Smooth muscle cell (in vitro differentiated cells): ENCODE data around the gene ABCC5. TPM values are rescaled to one million over a fixed set of nuclear protein-coding genes. Genes with fewer than 3 reads are reported as not detected.

Source experiments
- DNase-seq: peaks from one replicate; lab custom pipeline; 2025; ENCODE audit not compliant: unreplicated experiment; lab: John Stamatoyannopoulos, UW
- H2AFZ ChIP-seq: fragments of 200-600 bp; sonication (generic); 2 replicates; pipeline ENCODE4 v1.6.0; 2016; ENCODE audit warnings: antibody characterized with exemption, low read depth, mild to moderate bottlenecking
- H3F3A ChIP-seq: fragments of 200-600 bp; sonication (generic); 2 replicates; pipeline ENCODE4 v1.6.0; 2017; ENCODE audit warnings: antibody characterized with exemption, low read depth
- H3K27ac ChIP-seq: fragments of 200-600 bp; sonication (generic); 2 replicates; pipeline ENCODE4 v1.5.1; 2016; ENCODE audit warnings: low read depth, mild to moderate bottlenecking
- H3K27me3 ChIP-seq: fragments of 200-600 bp; sonication (generic); 2 replicates; pipeline ENCODE4 v1.6.1; 2016; ENCODE audit warnings: low read depth, mild to moderate bottlenecking
- H3K36me3 ChIP-seq: fragments of 200-600 bp; sonication (generic); 2 replicates; pipeline ENCODE4 v1.5.1; 2016; ENCODE audit warnings: low read depth
- H3K4me1 ChIP-seq: fragments of 200-600 bp; sonication (generic); 2 replicates; pipeline ENCODE4 v1.5.1; 2016; ENCODE audit warnings: low read depth
- H3K4me2 ChIP-seq: fragments of 200-600 bp; sonication (generic); 2 replicates; pipeline ENCODE4 v1.6.0; 2016; ENCODE audit warnings: mild to moderate bottlenecking
- H3K4me3 ChIP-seq: fragments of 200-600 bp; sonication (generic); 2 replicates; pipeline ENCODE4 v1.5.1; 2016; ENCODE audit warnings: mild to moderate bottlenecking
- H3K79me2 ChIP-seq: fragments of 200-600 bp; sonication (generic); 2 replicates; pipeline ENCODE4 v1.6.0; 2016; ENCODE audit warnings: low read depth, mild to moderate bottlenecking
- H3K9ac ChIP-seq: fragments of 200-600 bp; sonication (generic); 2 replicates; pipeline ENCODE4 v1.6.0; 2016; ENCODE audit warnings: low read depth
- H3K9me3 ChIP-seq: fragments of 200-600 bp; sonication (generic); replicated peaks from 2 replicates; pipeline ENCODE4 v1.5.1; 2016; ENCODE audit warnings: low read depth
- H4K20me1 ChIP-seq: fragments of 200-600 bp; sonication (generic); 2 replicates; pipeline ENCODE4 v1.6.0; 2016; ENCODE audit warnings: low read depth
- CTCF ChIP-seq: fragments of 200-600 bp; sonication (generic); IDR thresholded peaks from 2 replicates; pipeline ENCODE4 v1.5.1; 2017; ENCODE audit warnings: borderline replicate concordance, mild to moderate bottlenecking, antibody characterized with exemption; ENCODE audit not compliant: insufficient read depth, poor library complexity, severe bottlenecking
- WGBS: methylation state at CpG from one replicate; pipeline ENCODE4 v1.1.7; 2016; ENCODE audit warnings: low lambda C conversion rate; 5-methylcytosine and 5-hydroxymethylcytosine counted together
- polyA plus RNA-seq: library from polyadenylated mRNA; unstranded; fragments of >200 nt; fragmentation: Nextera tagmentation; extraction: Ambion mirVana; gene quantifications from 2 replicates; pipeline ENCODE4 v1.2.1, GENCODE V29; 2016
- total RNA-seq: library from RNA; depleted of rRNA; stranded (reverse); fragments of >200 nt; gene quantifications from 2 replicates; pipeline ENCODE4 v1.2.3, GENCODE V29; 2014

The ABCC5 gene
- total and polyA plus RNA-seq, 2 experiments from 2014 or later: 18.2 to 20.0 TPM

- Histone ChIP-seq H3K36me3 (no peaks in the 10 kb centered on the region), H3K4me1 (no peaks in the 10 kb centered on the region), H4K20me1 (no peaks in the 10 kb centered on the region), H3F3A (no peaks in the 10 kb centered on the region), H3K27ac (peak overlapping the region; percentile 79), H3K4me3 (no peak overlapping the region), H3K9me3 (no peaks in the 10 kb centered on the region), H2AFZ (no peak overlapping the region), H3K79me2 (no peaks in the 10 kb centered on the region), H3K9ac (no peak overlapping the region), H3K27me3 (no peaks in the 10 kb centered on the region), H3K4me2 (no peak overlapping the region)
- TF ChIP-seq CTCF: no peak
- WGBS: 84% methylated on average over 3 of the region's 3 CpGs
- no peak for DNase-seq
Measured at GRCh38 chr3:183967693-183968092, 50.0 kb downstream of the ABCC5 start.

GRCh38 chr3:183966361-183966791, 51.3 kb downstream of the ABCC5 start:
- no peak overlapping the region for H3K9ac ChIP-seq
- H3K4me1 ChIP-seq: no peaks in the 10 kb centered on the region
- WGBS: 69% methylated on average over 4 of the region's 4 CpGs
- H3K27me3 ChIP-seq: no peaks in the 10 kb centered on the region
- H3K4me3 ChIP-seq: no peak overlapping the region
- TF ChIP-seq CTCF: no peak
- H2AFZ ChIP-seq: no peak overlapping the region
- no peak for DNase-seq
- peak overlapping the region; percentile 79 for H3K27ac ChIP-seq
- no peaks in the 10 kb centered on the region for H3K9me3 ChIP-seq
- H3K36me3 ChIP-seq: no peaks in the 10 kb centered on the region
- H3K79me2 ChIP-seq: no peaks in the 10 kb centered on the region
- H3F3A ChIP-seq: no peaks in the 10 kb centered on the region
- H3K4me2 ChIP-seq: no peak overlapping the region
- H4K20me1 ChIP-seq: no peaks in the 10 kb centered on the region

GRCh38 chr3:183962807-183963206, 54.9 kb downstream of the ABCC5 start:
- H3K4me2 ChIP-seq: no peak overlapping the region
- no peaks in the 10 kb centered on the region for H3K4me1 ChIP-seq
- 97% methylated on average over 3 of the region's 3 CpGs for WGBS
- no peak overlapping the region for H3K27ac ChIP-seq
- TF ChIP-seq CTCF: no peak
- no peaks in the 10 kb centered on the region for H3K36me3 ChIP-seq
- no peak overlapping the region for H3K9ac ChIP-seq
- no peaks in the 10 kb centered on the region for H3K79me2 ChIP-seq
- H3K4me3 ChIP-seq: no peak overlapping the region
- no peak overlapping the region for H2AFZ ChIP-seq
- H3F3A ChIP-seq: no peaks in the 10 kb centered on the region
- no peaks in the 10 kb centered on the region for H4K20me1 ChIP-seq
- no peaks in the 10 kb centered on the region for H3K9me3 ChIP-seq
- no peaks in the 10 kb centered on the region for H3K27me3 ChIP-seq
- no peak for DNase-seq

GRCh38 chr3:183959214-183959613, 58.5 kb downstream of the ABCC5 start:
- Histone ChIP-seq H2AFZ (no peak overlapping the region), H3K36me3 (no peaks in the 10 kb centered on the region), H3K79me2 (no peaks in the 10 kb centered on the region), H3K9me3 (no peaks in the 10 kb centered on the region), H4K20me1 (no peaks in the 10 kb centered on the region), H3K4me1 (no peaks in the 10 kb centered on the region), H3K4me3 (no peak overlapping the region), H3F3A (no peaks in the 10 kb centered on the region), H3K9ac (no peak overlapping the region), H3K27me3 (no peaks in the 10 kb centered on the region), H3K27ac (no peak overlapping the region), H3K4me2 (no peak overlapping the region)
- no peak for TF ChIP-seq CTCF
- DNase-seq: no peak
- WGBS: 89% methylated on average over 4 of the region's 4 CpGs
